Ishikawa (cell line): ENCODE data around the gene HLA-C.

Experiments
- CEBPB ChIP-seq: IDR thresholded peaks from 2 replicates; pipeline ENCODE4 v1.6.1; 2012
- CREB1 ChIP-seq: IDR thresholded peaks from 2 replicates; pipeline ENCODE4 v1.6.1; 2012; ENCODE audit warnings: low read depth
- EGR1 ChIP-seq: IDR thresholded peaks from 2 replicates; pipeline ENCODE4 v1.6.1; 2012
- EP300 ChIP-seq: IDR thresholded peaks from 2 replicates; pipeline ENCODE4 v1.6.1; 2012; ENCODE audit warnings: borderline replicate concordance
- FOXM1 ChIP-seq: IDR thresholded peaks from 2 replicates; pipeline ENCODE4 v1.6.1; 2012; ENCODE audit warnings: low read depth, borderline replicate concordance
- MAX ChIP-seq: IDR thresholded peaks from 2 replicates; pipeline ENCODE4 v1.6.1; 2012
- NFIC ChIP-seq: IDR thresholded peaks from 2 replicates; pipeline ENCODE4 v1.6.1; 2012
- RAD21 ChIP-seq: IDR thresholded peaks from 2 replicates; pipeline ENCODE4 v1.6.1; 2012; ENCODE audit warnings: low read depth
- REST ChIP-seq: IDR thresholded peaks from 2 replicates; pipeline ENCODE4 v1.6.1; 2012; ENCODE audit warnings: low read depth, mild to moderate bottlenecking
- TAF1 ChIP-seq: IDR thresholded peaks from 2 replicates; pipeline ENCODE4 v1.6.1; 2012; ENCODE audit warnings: low read depth, mild to moderate bottlenecking
- TCF12 ChIP-seq: IDR thresholded peaks from 2 replicates; pipeline ENCODE4 v1.6.1; 2012; ENCODE audit warnings: low read depth
- TEAD4 ChIP-seq: IDR thresholded peaks from 2 replicates; pipeline ENCODE4 v1.6.1; 2012
- USF1 ChIP-seq: IDR thresholded peaks from 2 replicates; pipeline ENCODE4 v1.6.1; 2012
- YY1 ChIP-seq: IDR thresholded peaks from 2 replicates; pipeline ENCODE4 v1.6.1; 2012; ENCODE audit warnings: low read depth
- ZBTB7A ChIP-seq: IDR thresholded peaks from 2 replicates; pipeline ENCODE4 v1.6.1; 2012; ENCODE audit warnings: low read depth

HLA-C gene

GRCh38 chr6:31285486-31285885, 13.6 kb upstream of the HLA-C start:
- no peak for TF ChIP-seq TAF1

GRCh38 chr6:31272836-31273626, 1.1 kb upstream of the HLA-C start:
- no peak for TF ChIP-seq EGR1
- no peak for TF ChIP-seq NFIC
- TF ChIP-seq TAF1: no peak
- no peak for TF ChIP-seq TCF12
- no peak for TF ChIP-seq MAX

GRCh38 chr6:31272436-31272835, 544 bp upstream of the HLA-C start:
- TF ChIP-seq YY1 (no peak), EP300 (no peak), EGR1 (no peak), MAX (no peak), TAF1 (no peak), FOXM1 (no peak), REST (no peak), CREB1 (no peak), RAD21 (no peak), CEBPB (no peak), TEAD4 (no peak), NFIC (no peak), TCF12 (no peak), USF1 (no peak), ZBTB7A (no peak)

- TF ChIP-seq USF1: no peak
- TF ChIP-seq RAD21: no peak
- TF ChIP-seq TAF1: no peak
- no peak for TF ChIP-seq MAX
- no peak for TF ChIP-seq CREB1
- TF ChIP-seq CEBPB: no peak
- TF ChIP-seq REST: no peak
- TF ChIP-seq FOXM1: no peak
- TF ChIP-seq TCF12: no peak
- TF ChIP-seq ZBTB7A: no peak
These were observed 878 bp downstream of the HLA-C start for GRCh38 chr6:31270788-31271640.

GRCh38 chr6:31268836-31269235, 3.1 kb downstream of the HLA-C start:
- TF ChIP-seq MAX (no peak), EGR1 (no peak), CEBPB (no peak), ZBTB7A (no peak), TEAD4 (no peak), RAD21 (no peak), YY1 (no peak)

- TF ChIP-seq TEAD4: no peak
- TF ChIP-seq NFIC: no peak
- no peak for TF ChIP-seq YY1
- no peak for TF ChIP-seq MAX
- no peak for TF ChIP-seq RAD21
These were observed 3.5 kb downstream of the HLA-C start for GRCh38 chr6:31268369-31268765.
